ENCODE data around the gene TRMT1L.

The TRMT1L gene

GRCh38 chr1:185151215-185151614 is 5.5 kb downstream of the TRMT1L start:
- TF ChIP-seq CTCF (conservative IDR thresholded peaks at IDR 0.05) (no peak), ZFX (IDR thresholded peaks at IDR 0.05) (no peak)

GRCh38 chr1:185144233-185144632 is 12.5 kb downstream of the TRMT1L start:
- TF ChIP-seq ZFX (IDR thresholded peaks at IDR 0.05) (no peak), CTCF (conservative IDR thresholded peaks at IDR 0.05) (no peak)
- no peak overlapping the region for H3K27ac ChIP-seq

More at GRCh38 chr1:185151215-185151614, 5.5 kb downstream of the TRMT1L start:
- no peak overlapping the region for H3K27ac ChIP-seq

GRCh38 chr1:185139246-185139645 is 17.5 kb downstream of the TRMT1L start:
- TF ChIP-seq CTCF (conservative IDR thresholded peaks at IDR 0.05) (no peak), ZFX (IDR thresholded peaks at IDR 0.05) (no peak)
- H3K27ac ChIP-seq: no peak overlapping the region

DNA sequence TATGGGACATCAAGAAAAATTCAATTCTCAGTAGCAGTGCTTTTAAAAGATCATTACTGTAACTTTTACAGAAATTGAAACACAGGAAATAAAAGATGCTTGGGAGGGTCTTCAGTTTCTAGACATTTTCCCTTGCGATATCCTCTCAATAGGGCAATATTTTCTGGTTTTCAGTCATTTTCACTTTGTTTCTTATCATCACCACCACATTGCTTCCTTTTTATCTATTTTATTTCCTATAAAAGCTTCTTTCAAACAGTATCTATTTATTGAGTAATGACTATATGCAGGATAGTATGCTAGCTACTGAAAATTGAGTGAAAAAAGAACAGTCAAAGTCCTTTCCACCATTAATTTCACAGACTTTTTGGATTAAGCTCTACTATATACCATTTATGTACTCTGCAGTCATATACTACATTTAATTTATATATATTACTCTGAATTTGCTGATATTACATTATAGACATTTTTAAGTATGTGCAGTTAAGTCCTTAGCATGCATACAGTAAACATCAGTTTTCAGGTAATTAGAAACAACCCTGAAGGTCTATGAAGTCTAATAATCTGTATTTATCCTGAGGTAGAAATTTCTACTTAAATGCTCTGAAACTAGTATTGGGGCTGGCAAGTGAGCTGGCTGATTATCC is 18.7 kb downstream of the TRMT1L start:
- TF ChIP-seq CTCF (conservative IDR thresholded peaks at IDR 0.05) (no peak), ZFX (IDR thresholded peaks at IDR 0.05) (no peak)
- no peak overlapping the region for H3K27ac ChIP-seq

- no peak for TF ChIP-seq ZFX (IDR thresholded peaks at IDR 0.05)
- no peak for TF ChIP-seq CTCF (conservative IDR thresholded peaks at IDR 0.05)
- H3K27ac ChIP-seq: no peak overlapping the region
Observed at GRCh38 chr1:185132534-185132933, 24.2 kb downstream of the TRMT1L start.

GRCh38 chr1:185129708-185130107 is 27.0 kb downstream of the TRMT1L start:
- no peak for TF ChIP-seq ZFX (IDR thresholded peaks at IDR 0.05)
- no peak for TF ChIP-seq CTCF (conservative IDR thresholded peaks at IDR 0.05)
- no peak overlapping the region for H3K27ac ChIP-seq

- H3K27ac ChIP-seq: no peak overlapping the region
- TF ChIP-seq CTCF (conservative IDR thresholded peaks at IDR 0.05) (no peak), ZFX (IDR thresholded peaks at IDR 0.05) (no peak)
Observed at GRCh38 chr1:185112356-185112755, 44.4 kb downstream of the TRMT1L start.

Measured in C4-2B (cell line).